Measurements from ENCODE around the gene RXFP3. TPM values are rescaled to one million over a fixed set of nuclear protein-coding genes. Genes with fewer than 3 reads are reported as not detected.

RXFP3 gene
- total and polyA plus RNA-seq, 2 of the 8 experiments (the other 6 are each of a cell fraction or from before 2014, with no cell fraction given), result 0.15 TPM; not detected in 1

GRCh38 chr5:33975852-33976251, 39.7 kb downstream of the RXFP3 start:
- no peaks in the 10 kb centered on the region for H4K20me1 ChIP-seq (replicated peaks in 1 of 2; ENCODE audit: control insufficient read depth in 1 of 2, insufficient read depth in 2 of 2, low read length in 2 of 2)
- no peak overlapping the region for H2AK5ac ChIP-seq (ENCODE audit: low read depth, low read length)
- POLR2A ChIA-PET (ENCODE audit: partially characterized antibody), result no interaction called here

More at GRCh38 chr5:33975852-33976251, 39.7 kb downstream of the RXFP3 start:
- DNase-seq (ENCODE audit: low read depth in 1 of 2, low spot score in 2 of 2) (no peak), FAIRE-seq (no peak)
- H3K56ac ChIP-seq (replicated peaks; ENCODE audit: insufficient read length, low read depth, low read length), result no peak overlapping the region
- H2AFZ ChIP-seq (ENCODE audit: low read length), result no peak overlapping the region
- H3K79me1 ChIP-seq (ENCODE audit: low read depth, low read length), result no peaks in the 10 kb centered on the region
- H2BK20ac ChIP-seq (ENCODE audit: low read length), result no peak overlapping the region
- H3K79me2 ChIP-seq (ENCODE audit: control insufficient read depth in 1 of 2, insufficient read depth in 2 of 2, low read length in 2 of 2), result no peaks in the 10 kb centered on the region
- 87% methylated on average over 5 of the region's 5 CpGs; no CpG with 5 or more reads in 1 of the 2 experiments for WGBS, 2 experiments (ENCODE audit: extremely low coverage in 1 of 2, insufficient coverage in 1 of 2, insufficient read length in 1 of 2, insufficient replicate concordance in 2 of 2, low coverage in 1 of 2, low lambda C conversion rate in 2 of 2, missing lambda C conversion rate in 1 of 2)
- CTCF ChIA-PET (ENCODE audit: partially characterized antibody), result interaction anchor here (1.0 to 1.9 kb wide), 3 partner anchors 21 to 436 kb away, joined by 3 to 6 read pairs (median 4); partner anchors contain the start of gene RXFP3
- H3K23me2 ChIP-seq (ENCODE audit: low read depth, low read length), result no peaks in the 10 kb centered on the region
- no peak overlapping the region for H4K91ac ChIP-seq (replicated peaks; ENCODE audit: insufficient read length, low read length)
- H3K9ac ChIP-seq (replicated peaks in 1 of 4; ENCODE audit: extremely low read depth in 1 of 4, low read depth in 3 of 4, low read length in 3 of 4), result no peak overlapping the region
- no peak overlapping the region for H4K5ac ChIP-seq (ENCODE audit: insufficient read length, low read depth, low read length)
- H3K9me3 ChIP-seq (ENCODE audit: insufficient read depth in 2 of 2, low read depth in 1 of 2, low read length in 1 of 2), result no peaks in the 10 kb centered on the region
- H3K4me1 ChIP-seq (replicated peaks in 1 of 4; ENCODE audit: control insufficient read depth in 3 of 4, insufficient read depth in 4 of 4, low read length in 3 of 4), result peaks cover 0 to 18% (median 6%) of the 10 kb centered on the region in 4 experiments; a peak in 2 of 7 replicates
- H2BK120ac ChIP-seq (replicated peaks; ENCODE audit: low read depth, low read length), result no peak overlapping the region
- no peak overlapping the region for H2BK5ac ChIP-seq (ENCODE audit: low read depth, low read length)
- 0 out of 2 replicates have a peak overlapping the region, but pooled peaks have one; percentile 36 for H2BK15ac ChIP-seq (ENCODE audit: low read length)
- TF ChIP-seq SIRT6 (IDR thresholded peaks at IDR 0.05; ENCODE audit: low read length) (no peak), RNF2 (IDR thresholded peaks at IDR 0.05; ENCODE audit: borderline replicate concordance, low read depth, low read length, missing control alignments, poor library complexity, severe bottlenecking) (no peak), KDM4A (IDR thresholded peaks at IDR 0.05; ENCODE audit: low read depth, low read length, severe bottlenecking) (no peak), PHF8 (conservative IDR thresholded peaks at IDR 0.05; ENCODE audit: low read depth, low read length) (no peak), RAD21 (IDR thresholded peaks at IDR 0.05 in 1 of 2, conservative IDR thresholded peaks at IDR 0.05 in 1 of 2; ENCODE audit: low read depth in 2 of 2, low read length in 2 of 2) (no peak), CTBP2 (IDR thresholded peaks at IDR 0.05; ENCODE audit: borderline replicate concordance, insufficient read depth, insufficient read length, low read length) (no peak), MAFK (IDR thresholded peaks at IDR 0.05; ENCODE audit: low read depth, low read length) (no peak), MAX (IDR thresholded peaks at IDR 0.05) (no peak), RBBP5 (IDR thresholded peaks at IDR 0.05; ENCODE audit: borderline replicate concordance, low read depth, low read length) (no peak), TAF1 (IDR thresholded peaks at IDR 0.05; ENCODE audit: low read depth, low read length) (no peak)
- no peak overlapping the region for H3K4me2 ChIP-seq (ENCODE audit: insufficient read depth in 1 of 2, low read depth in 2 of 2, low read length in 2 of 2)
- H3K4me3 ChIP-seq (ENCODE audit: extremely low read depth in 1 of 4, insufficient read depth in 2 of 4, low read depth in 3 of 4, low read length in 4 of 4), result no peak overlapping the region
- no peak overlapping the region for H3K14ac ChIP-seq (ENCODE audit: insufficient read length)
- no peak overlapping the region for H3K18ac ChIP-seq (ENCODE audit: extremely low read depth, low read length)
- no peaks in the 10 kb centered on the region for H3K27me3 ChIP-seq (replicated peaks in 1 of 4; ENCODE audit: control insufficient read depth in 3 of 4, extremely low read depth in 1 of 4, insufficient read depth in 3 of 4, low read length in 3 of 4)
- no peak overlapping the region for H3K23ac ChIP-seq (ENCODE audit: insufficient read length)
- H3K4ac ChIP-seq (replicated peaks; ENCODE audit: insufficient read length, low read depth, low read length), result no peak overlapping the region
- no peak overlapping the region for H2BK12ac ChIP-seq (ENCODE audit: low read depth, low read length)
- no peaks in the 10 kb centered on the region for H3K36me3 ChIP-seq (ENCODE audit: control insufficient read depth in 2 of 4, insufficient read depth in 4 of 4, low read length in 3 of 4)
- no peak overlapping the region for H4K8ac ChIP-seq (ENCODE audit: extremely low read depth, insufficient read depth, low read length)
- no peak overlapping the region for H3K27ac ChIP-seq (ENCODE audit: low read depth, low read length)
